GM12801 (cell line): ENCODE results near the gene NDC80.

ENCODE experiments used
- TF ChIP-seq, protein P1 (sequence below): IDR thresholded peaks from one replicate; pipeline ENCODE4 v1.5.1; 2011; ENCODE audit warnings: control low read depth; ENCODE audit not compliant: insufficient read length; ENCODE audit errors: extremely low read depth

Gene NDC80

DNA sequence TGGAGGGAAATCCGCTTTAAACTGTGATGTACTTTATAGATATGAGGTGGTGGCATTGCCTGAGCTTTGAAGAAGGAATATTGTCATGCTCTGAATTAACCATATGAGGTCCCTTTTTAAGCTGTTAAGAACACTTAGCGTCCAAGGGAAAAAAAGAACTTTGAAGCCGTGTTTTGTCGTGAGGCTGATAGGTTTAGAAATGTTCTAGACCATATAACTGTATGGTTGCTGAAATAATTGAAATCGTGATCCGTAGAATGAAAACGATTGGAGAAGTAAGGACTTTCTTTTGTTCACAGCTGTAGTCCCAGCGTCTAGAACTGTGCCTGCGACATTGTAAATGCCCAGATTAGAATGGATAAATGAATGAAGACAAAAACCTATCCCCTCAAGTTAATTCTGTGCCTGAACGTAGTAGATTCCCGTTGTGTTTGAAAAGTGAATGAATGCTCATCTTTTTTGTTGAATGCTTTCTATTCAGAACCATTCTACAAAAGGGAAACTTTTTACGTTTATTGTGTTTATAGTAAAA is 85.7 kb downstream of the NDC80 start:
- TF ChIP-seq, protein P1, sequence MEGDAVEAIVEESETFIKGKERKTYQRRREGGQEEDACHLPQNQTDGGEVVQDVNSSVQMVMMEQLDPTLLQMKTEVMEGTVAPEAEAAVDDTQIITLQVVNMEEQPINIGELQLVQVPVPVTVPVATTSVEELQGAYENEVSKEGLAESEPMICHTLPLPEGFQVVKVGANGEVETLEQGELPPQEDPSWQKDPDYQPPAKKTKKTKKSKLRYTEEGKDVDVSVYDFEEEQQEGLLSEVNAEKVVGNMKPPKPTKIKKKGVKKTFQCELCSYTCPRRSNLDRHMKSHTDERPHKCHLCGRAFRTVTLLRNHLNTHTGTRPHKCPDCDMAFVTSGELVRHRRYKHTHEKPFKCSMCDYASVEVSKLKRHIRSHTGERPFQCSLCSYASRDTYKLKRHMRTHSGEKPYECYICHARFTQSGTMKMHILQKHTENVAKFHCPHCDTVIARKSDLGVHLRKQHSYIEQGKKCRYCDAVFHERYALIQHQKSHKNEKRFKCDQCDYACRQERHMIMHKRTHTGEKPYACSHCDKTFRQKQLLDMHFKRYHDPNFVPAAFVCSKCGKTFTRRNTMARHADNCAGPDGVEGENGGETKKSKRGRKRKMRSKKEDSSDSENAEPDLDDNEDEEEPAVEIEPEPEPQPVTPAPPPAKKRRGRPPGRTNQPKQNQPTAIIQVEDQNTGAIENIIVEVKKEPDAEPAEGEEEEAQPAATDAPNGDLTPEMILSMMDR, result no peak

DNA sequence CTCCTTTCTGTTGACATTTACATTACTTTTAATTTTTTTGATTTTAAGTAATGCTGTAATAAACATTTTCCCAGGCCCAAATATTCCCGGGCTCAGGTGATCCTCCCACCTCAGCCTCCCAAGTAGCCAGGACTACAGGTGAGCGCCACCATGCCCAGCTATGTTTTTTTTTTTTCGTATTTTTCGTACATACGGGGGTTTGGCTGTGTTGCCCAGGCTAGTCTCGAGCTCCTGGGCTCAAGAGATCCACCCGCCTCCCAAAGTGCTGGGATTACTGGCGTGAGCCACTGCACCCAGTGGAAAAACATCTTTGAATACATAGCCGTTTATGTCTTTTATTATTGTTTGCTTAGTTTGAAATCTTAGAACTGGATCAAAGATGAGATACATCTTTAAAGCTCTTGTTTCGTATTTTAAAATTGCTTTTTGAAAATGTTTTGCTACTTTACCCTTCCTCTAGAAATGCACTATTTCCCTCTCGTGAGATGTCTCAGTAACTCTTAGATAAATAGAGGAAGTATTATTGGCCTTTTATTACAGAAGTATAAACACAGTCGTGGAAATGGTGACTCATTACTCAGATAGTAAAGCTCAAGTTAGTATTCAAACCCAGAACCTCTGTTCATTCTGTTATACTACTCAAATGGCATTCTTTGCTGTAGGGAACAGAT is 86.6 kb downstream of the NDC80 start:
- TF ChIP-seq, protein P1, result no peak

DNA sequence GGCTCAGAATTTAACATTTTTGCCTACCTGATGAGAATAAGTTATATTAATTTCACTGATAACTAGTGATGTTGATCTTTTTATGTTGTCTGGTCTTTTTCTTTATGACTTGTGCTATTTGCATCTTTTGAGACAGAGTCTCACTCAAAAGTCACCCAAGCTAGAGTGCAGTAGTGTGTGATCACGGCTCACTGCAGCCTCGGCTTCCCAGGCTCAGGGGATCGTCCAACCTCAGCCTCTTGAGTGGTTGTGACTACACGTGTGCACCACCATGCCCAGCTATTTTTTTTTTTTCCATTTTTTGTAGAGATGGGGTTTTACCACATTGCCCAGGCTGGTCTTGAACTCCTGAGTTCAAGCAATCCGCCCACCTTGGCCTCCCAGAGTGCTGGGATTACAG is 91.6 kb downstream of the NDC80 start:
- TF ChIP-seq, protein P1, result no peak
